SU-DHL-6 (cell line): ENCODE results near the gene LNX1.

ENCODE experiments used
- EZH2phosphoT487 ChIP-seq: fragments of 200-600 bp; sonication (generic), shearing (Covaris generic); conservative IDR thresholded peaks from 2 replicates; pipeline ENCODE4 v1.6.1; 2018; ENCODE audit warnings: mild to moderate bottlenecking, antibody characterized with exemption, low read length, moderate library complexity, mixed read lengths
- TF ChIP-seq, protein P1 (sequence below): fragments of 200-600 bp; sonication (generic); IDR thresholded peaks from one replicate; pipeline ENCODE4 v1.5.1; 2017; ENCODE audit warnings: antibody characterized with exemption, mild to moderate bottlenecking, low read length, moderate library complexity; ENCODE audit not compliant: insufficient read depth, poor library complexity, severe bottlenecking

- TF ChIP-seq, protein P1, sequence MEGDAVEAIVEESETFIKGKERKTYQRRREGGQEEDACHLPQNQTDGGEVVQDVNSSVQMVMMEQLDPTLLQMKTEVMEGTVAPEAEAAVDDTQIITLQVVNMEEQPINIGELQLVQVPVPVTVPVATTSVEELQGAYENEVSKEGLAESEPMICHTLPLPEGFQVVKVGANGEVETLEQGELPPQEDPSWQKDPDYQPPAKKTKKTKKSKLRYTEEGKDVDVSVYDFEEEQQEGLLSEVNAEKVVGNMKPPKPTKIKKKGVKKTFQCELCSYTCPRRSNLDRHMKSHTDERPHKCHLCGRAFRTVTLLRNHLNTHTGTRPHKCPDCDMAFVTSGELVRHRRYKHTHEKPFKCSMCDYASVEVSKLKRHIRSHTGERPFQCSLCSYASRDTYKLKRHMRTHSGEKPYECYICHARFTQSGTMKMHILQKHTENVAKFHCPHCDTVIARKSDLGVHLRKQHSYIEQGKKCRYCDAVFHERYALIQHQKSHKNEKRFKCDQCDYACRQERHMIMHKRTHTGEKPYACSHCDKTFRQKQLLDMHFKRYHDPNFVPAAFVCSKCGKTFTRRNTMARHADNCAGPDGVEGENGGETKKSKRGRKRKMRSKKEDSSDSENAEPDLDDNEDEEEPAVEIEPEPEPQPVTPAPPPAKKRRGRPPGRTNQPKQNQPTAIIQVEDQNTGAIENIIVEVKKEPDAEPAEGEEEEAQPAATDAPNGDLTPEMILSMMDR: no peak
- no peak for TF ChIP-seq EZH2phosphoT487
Measured at GRCh38 chr4:53614591-53614990, 23.3 kb upstream of the LNX1 start.
